Neural progenitor cell (in vitro differentiated cells): ENCODE results near the gene CD274. TPM values are rescaled to one million over a fixed set of nuclear protein-coding genes. Genes with fewer than 3 reads are reported as not detected.

Experiments
- DNase-seq: peaks from one replicate; pipeline ENCODE4 v3.0.0-alpha.2; 2016; ENCODE audit warnings: low spot score
- H2AFZ ChIP-seq: fragments of 200-600 bp; sonication (generic); replicated peaks from 2 replicates; pipeline ENCODE4 v1.6.1; 2016; ENCODE audit warnings: antibody characterized with exemption
- H3F3A ChIP-seq: fragments of 200-600 bp; sonication (generic); 2 replicates; pipeline ENCODE4 v1.6.1; 2016; ENCODE audit warnings: antibody characterized with exemption, low read depth
- H3K27ac ChIP-seq: fragments of 200-600 bp; sonication (generic); 2 replicates; pipeline ENCODE4 v1.5.1; 2016; ENCODE audit warnings: mild to moderate bottlenecking
- H3K27me3 ChIP-seq: fragments of 200-600 bp; sonication (generic); 2 replicates; pipeline ENCODE4 v1.6.1; 2016; ENCODE audit warnings: mild to moderate bottlenecking, moderate library complexity
- H3K36me3 ChIP-seq: fragments of 200-600 bp; sonication (generic); 2 replicates; pipeline ENCODE4 v1.5.1; 2016
- H3K4me1 ChIP-seq: fragments of 200-600 bp; sonication (generic); 2 replicates; pipeline ENCODE4 v1.6.1; 2016; ENCODE audit warnings: mixed run types
- H3K4me2 ChIP-seq: fragments of 200-600 bp; sonication (generic); 2 replicates; pipeline ENCODE4 v1.6.1; 2016
- H3K4me3 ChIP-seq: fragments of 200-600 bp; sonication (generic); 2 replicates; pipeline ENCODE4 v1.5.1; 2016
- H3K79me2 ChIP-seq: fragments of 200-600 bp; sonication (generic); 2 replicates; pipeline ENCODE4 v1.6.1; 2016; ENCODE audit warnings: low read depth
- H3K9ac ChIP-seq: fragments of 200-600 bp; sonication (generic); 2 replicates; pipeline ENCODE4 v1.6.1; 2016
- H3K9me3 ChIP-seq: fragments of 200-600 bp; sonication (generic); 2 replicates; pipeline ENCODE4 v1.5.1; 2016; ENCODE audit warnings: low read depth
- H4K20me1 ChIP-seq: fragments of 200-600 bp; sonication (generic); 2 replicates; pipeline ENCODE4 v1.6.1; 2016; ENCODE audit warnings: low read depth
- H3K27ac Mint-ChIP-seq: 3 replicates; pipeline ENCODE4 v1.8.0; 2021; ENCODE audit warnings: mixed read lengths
- H3K27me3 Mint-ChIP-seq: 2 replicates; pipeline ENCODE4 v1.8.0; 2022; ENCODE audit warnings: low read depth, mild to moderate bottlenecking, inconsistent platforms, moderate library complexity, mixed read lengths; ENCODE audit not compliant: insufficient read depth
- H3K36me3 Mint-ChIP-seq: 3 replicates; pipeline ENCODE4 v1.8.0; 2021; ENCODE audit warnings: mixed read lengths
- H3K4me1 Mint-ChIP-seq: 3 replicates; pipeline ENCODE4 v1.8.0; 2021; ENCODE audit warnings: mixed read lengths
- H3K4me3 Mint-ChIP-seq: 3 replicates; pipeline ENCODE4 v1.8.0; 2021; ENCODE audit warnings: mild to moderate bottlenecking, moderate library complexity, mixed read lengths
- H3K9me3 Mint-ChIP-seq: 3 replicates; pipeline ENCODE4 v1.8.0; 2020; ENCODE audit warnings: mixed read lengths
- CTCF ChIP-seq: fragments of 200-600 bp; sonication (generic); IDR thresholded peaks from 2 replicates; pipeline ENCODE4 v1.5.1; 2017; ENCODE audit warnings: antibody characterized with exemption, mild to moderate bottlenecking
- EZH2 ChIP-seq: fragments of 200-600 bp; sonication (generic); IDR thresholded peaks from 2 replicates; pipeline ENCODE4 v1.6.1; 2017; ENCODE audit warnings: antibody characterized with exemption, mild to moderate bottlenecking, moderate library complexity
- EZH2phosphoT487 ChIP-seq: fragments of 200-600 bp; sonication (generic); IDR thresholded peaks from 2 replicates; pipeline ENCODE4 v1.6.1; 2017; ENCODE audit warnings: antibody characterized with exemption
- total RNA-seq: library from RNA; depleted of rRNA; stranded (reverse); fragments of >200 nt; gene quantifications from 2 replicates; pipeline ENCODE4 v1.2.3, GENCODE V29; 2015; ENCODE audit warnings: low replicate concordance

Gene CD274
- total RNA-seq, 1 donor from 2014 or later, result not detected

GRCh38 chr9:5446451-5447236 is 3.7 kb upstream of the CD274 start:
- no peak overlapping the region for H3K4me2 ChIP-seq
- Mint-ChIP-seq H3K4me1 (no peaks in the 10 kb centered on the region), H3K9me3 (no peaks in the 10 kb centered on the region), H3K27me3 (peaks cover 4% of the 10 kb centered on the region), H3K27ac (no peak overlapping the region), H3K36me3 (no peaks in the 10 kb centered on the region), H3K4me3 (no peak overlapping the region)
- H3K27me3 ChIP-seq, result peaks cover 13% of the 10 kb centered on the region
- TF ChIP-seq EZH2 (no peak), EZH2phosphoT487 (no peak), CTCF (no peak)
- no peak for DNase-seq
- H3K79me2 ChIP-seq, result no peaks in the 10 kb centered on the region
- no peak overlapping the region for H2AFZ ChIP-seq
- no peaks in the 10 kb centered on the region for H3F3A ChIP-seq
- H3K9ac ChIP-seq, result no peak overlapping the region
- peaks cover 3% of the 10 kb centered on the region for H3K4me1 ChIP-seq
- no peaks in the 10 kb centered on the region for H4K20me1 ChIP-seq
- no peak overlapping the region for H3K4me3 ChIP-seq
- H3K36me3 ChIP-seq, result no peaks in the 10 kb centered on the region
- H3K27ac ChIP-seq, result no peak overlapping the region
- no peaks in the 10 kb centered on the region for H3K9me3 ChIP-seq

GRCh38 chr9:5447337-5447736 is 3.0 kb upstream of the CD274 start:
- H3K4me2 ChIP-seq, result no peak overlapping the region
- TF ChIP-seq EZH2, result no peak
- no peak overlapping the region for H2AFZ ChIP-seq

GRCh38 chr9:5448016-5448415 is 2.3 kb upstream of the CD274 start:
- H3K4me1 ChIP-seq, result peaks cover 3% of the 10 kb centered on the region
- H3K9ac ChIP-seq, result no peak overlapping the region
- H3F3A ChIP-seq, result no peaks in the 10 kb centered on the region
- H3K36me3 Mint-ChIP-seq, result no peaks in the 10 kb centered on the region
- H3K27ac Mint-ChIP-seq, result no peak overlapping the region
- H3K27me3 Mint-ChIP-seq, result peaks cover 4% of the 10 kb centered on the region
- no peaks in the 10 kb centered on the region for H3K36me3 ChIP-seq
- TF ChIP-seq EZH2, result no peak
- TF ChIP-seq EZH2phosphoT487, result no peak
- no peak for TF ChIP-seq CTCF
- H3K4me3 ChIP-seq, result no peak overlapping the region
- no peak overlapping the region for H3K27ac ChIP-seq
- H3K27me3 ChIP-seq, result peaks cover 13% of the 10 kb centered on the region
- H3K4me3 Mint-ChIP-seq, result no peak overlapping the region
- H3K4me1 Mint-ChIP-seq, result no peaks in the 10 kb centered on the region
- H3K9me3 ChIP-seq, result no peaks in the 10 kb centered on the region
- no peaks in the 10 kb centered on the region for H3K79me2 ChIP-seq
- DNase-seq, result no peak
- H3K9me3 Mint-ChIP-seq, result no peaks in the 10 kb centered on the region
- no peak overlapping the region for H3K4me2 ChIP-seq
- no peaks in the 10 kb centered on the region for H4K20me1 ChIP-seq
- H2AFZ ChIP-seq, result no peak overlapping the region

More at GRCh38 chr9:5447337-5447736, 3.0 kb upstream of the CD274 start:
- peaks cover 4% of the 10 kb centered on the region for H3K27me3 Mint-ChIP-seq
- H3K9ac ChIP-seq, result no peak overlapping the region
- H3K27me3 ChIP-seq, result peaks cover 13% of the 10 kb centered on the region
- H3F3A ChIP-seq, result no peaks in the 10 kb centered on the region
- H3K4me3 Mint-ChIP-seq, result no peak overlapping the region
- H4K20me1 ChIP-seq, result no peaks in the 10 kb centered on the region
- DNase-seq, result no peak
- no peaks in the 10 kb centered on the region for H3K9me3 ChIP-seq
- no peak overlapping the region for H3K4me3 ChIP-seq
- H3K36me3 ChIP-seq, result no peaks in the 10 kb centered on the region
- H3K79me2 ChIP-seq, result no peaks in the 10 kb centered on the region
- no peak overlapping the region for H3K27ac ChIP-seq
- no peak overlapping the region for H3K27ac Mint-ChIP-seq
- H3K4me1 ChIP-seq, result peaks cover 3% of the 10 kb centered on the region
- no peaks in the 10 kb centered on the region for H3K9me3 Mint-ChIP-seq
- no peaks in the 10 kb centered on the region for H3K4me1 Mint-ChIP-seq
- H3K36me3 Mint-ChIP-seq, result no peaks in the 10 kb centered on the region
